SKM-1 treated with dmso at 0.1 percent for 144 hours (cell line): ENCODE measurements around the gene TUBGCP4.
A peak's percentile ranks its signal among the peaks of the same experiment; 100 is the strongest.
"Not testable (repeated sequence)": the region's sequence is repeated elsewhere in the genome, so short reads cannot be mapped to it uniquely, and the experiment has no call there.

Experiments used
- DNase-seq: peaks from one replicate; lab custom pipeline; 2025; ENCODE audit not compliant: unreplicated experiment; lab: John Stamatoyannopoulos, UW

Gene TUBGCP4

GRCh38 chr15:43370975-43371974 is at the start of gene TUBGCP4, which contains the start of gene ZSCAN29:
TSS of gene TUBGCP4 (plus strand) at chr15:43371101. CDS start at chr15:43371355, 254 bp downstream.
TSS of gene ZSCAN29 (minus strand) at chr15:43371043. CDS start at chr15:43369913, 1,130 bp downstream.
- DNase-seq, result peak; percentile 63

- DNase-seq, result no peak
Measured at GRCh38 chr15:43325039-43325684, 45.7 kb upstream of the TUBGCP4 start.

- DNase-seq, result no peak
Measured at GRCh38 chr15:43329217-43329959, 41.5 kb upstream of the TUBGCP4 start.

- peak; percentile 88 for DNase-seq
Measured at GRCh38 chr15:43329960-43330779, 40.7 kb upstream of the TUBGCP4 start, which contains the start of gene LCMT2. TSS of gene LCMT2 (minus strand) at chr15:43330573. CDS start at chr15:43330489, 84 bp downstream.

- no peak for DNase-seq
Measured at GRCh38 chr15:43330780-43331087, 40.2 kb upstream of the TUBGCP4 start.

- no peak for DNase-seq
Measured at GRCh38 chr15:43346305-43346704, 24.6 kb upstream of the TUBGCP4 start.

GRCh38 chr15:43347114-43347513 is 23.8 kb upstream of the TUBGCP4 start:
- no peak for DNase-seq

- DNase-seq, result no peak
Measured at GRCh38 chr15:43352693-43353382, 18.1 kb upstream of the TUBGCP4 start.

- DNase-seq, result no peak
Measured at GRCh38 chr15:43360821-43361220, 10.1 kb upstream of the TUBGCP4 start.

- DNase-seq, result no peak
Measured at GRCh38 chr15:43361313-43361903, 9.5 kb upstream of the TUBGCP4 start.

- DNase-seq, result no peak
Measured at GRCh38 chr15:43370310-43370974, 459 bp upstream of the TUBGCP4 start.

GRCh38 chr15:43376017-43376705 is 5.3 kb downstream of the TUBGCP4 start:
- peak; percentile 22 for DNase-seq

GRCh38 chr15:43378601-43379000 is 7.7 kb downstream of the TUBGCP4 start:
- no peak for DNase-seq

- no peak for DNase-seq
Measured at GRCh38 chr15:43382310-43382709, 11.4 kb downstream of the TUBGCP4 start.

- DNase-seq, result no peak
Measured at GRCh38 chr15:43383070-43383469, 12.2 kb downstream of the TUBGCP4 start.

GRCh38 chr15:43390723-43391122 is 19.8 kb downstream of the TUBGCP4 start:
- no peak for DNase-seq

- not testable (repeated sequence) for DNase-seq
Measured at GRCh38 chr15:43393592-43393991, 22.7 kb downstream of the TUBGCP4 start.

- no peak for DNase-seq
Measured at GRCh38 chr15:43402255-43402654, 31.4 kb downstream of the TUBGCP4 start.
